ENCODE data around the gene ST6GALNAC2.
"Not testable (repeated sequence)": the region's sequence is repeated elsewhere in the genome, so short reads cannot be mapped to it uniquely, and the experiment has no call there.

Gene ST6GALNAC2

DNA sequence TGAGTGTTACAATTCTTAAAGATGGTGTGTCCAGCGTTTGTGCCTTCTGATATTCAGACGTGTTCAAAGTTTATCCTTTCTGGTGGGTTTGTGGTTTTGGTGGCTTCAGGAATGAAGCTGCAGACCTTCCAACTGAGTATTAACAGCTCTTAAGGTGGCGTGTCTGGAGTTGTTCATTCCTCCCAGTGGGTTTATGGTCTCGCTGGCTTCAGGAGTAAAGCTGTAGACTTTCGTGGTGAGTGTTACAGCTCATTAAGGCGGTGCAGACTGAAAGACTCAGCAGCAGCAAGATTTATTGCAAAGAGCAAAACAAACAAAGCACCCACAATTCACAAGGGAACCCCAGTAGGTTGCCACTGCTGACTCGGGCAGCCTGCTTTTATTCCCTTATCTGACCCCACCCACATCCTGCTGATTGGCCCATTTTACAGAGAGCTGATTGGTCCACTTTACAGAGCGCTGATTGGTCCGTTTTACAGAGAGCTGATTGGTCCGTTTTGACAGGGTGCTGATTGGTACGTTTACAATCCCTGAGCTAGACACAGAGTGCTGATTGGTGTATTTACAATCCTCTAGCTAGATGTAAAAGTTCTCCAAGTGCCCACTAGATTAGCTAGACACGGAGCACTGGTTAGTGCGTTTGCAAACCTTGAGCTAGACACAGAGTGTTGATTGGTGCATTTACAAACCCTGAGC lies 28.6 kb upstream of the ST6GALNAC2 start:
- not testable (repeated sequence) for H3K4me3 ChIP-seq (ENCODE audit: low read length); H3K4me1 ChIP-seq (ENCODE audit: control insufficient read depth, insufficient read depth, low read length); H3K27me3 ChIP-seq (ENCODE audit: control insufficient read depth, insufficient read depth, low read length); H3K9ac ChIP-seq (ENCODE audit: low read length); H3K9me3 ChIP-seq (ENCODE audit: control insufficient read depth, low read length); H3K36me3 ChIP-seq (ENCODE audit: control insufficient read depth, insufficient read depth, low read length)

GRCh38 chr17:76612977-76613851 lies 27.6 kb upstream of the ST6GALNAC2 start:
- H3K9me3 ChIP-seq (ENCODE audit: control insufficient read depth, low read length) = no peaks in the 10 kb centered on the region
- H3K4me3 ChIP-seq (ENCODE audit: low read length) = no peak overlapping the region
- H3K27me3 ChIP-seq (ENCODE audit: control insufficient read depth, insufficient read depth, low read length) = no peaks in the 10 kb centered on the region
- no peaks in the 10 kb centered on the region for H3K4me1 ChIP-seq (ENCODE audit: control insufficient read depth, insufficient read depth, low read length)
- H3K36me3 ChIP-seq (ENCODE audit: control insufficient read depth, insufficient read depth, low read length) = no peaks in the 10 kb centered on the region
- H3K9ac ChIP-seq (ENCODE audit: low read length) = no peak overlapping the region

GRCh38 chr17:76612465-76612864 lies 26.8 kb upstream of the ST6GALNAC2 start:
- H3K36me3 ChIP-seq (ENCODE audit: control insufficient read depth, insufficient read depth, low read length) = no peaks in the 10 kb centered on the region
- H3K9ac ChIP-seq (ENCODE audit: low read length) = no peak overlapping the region
- H3K9me3 ChIP-seq (ENCODE audit: control insufficient read depth, low read length) = no peaks in the 10 kb centered on the region
- no peak overlapping the region for H3K4me3 ChIP-seq (ENCODE audit: low read length)
- no peaks in the 10 kb centered on the region for H3K27me3 ChIP-seq (ENCODE audit: control insufficient read depth, insufficient read depth, low read length)
- no peaks in the 10 kb centered on the region for H3K4me1 ChIP-seq (ENCODE audit: control insufficient read depth, insufficient read depth, low read length)

DNA sequence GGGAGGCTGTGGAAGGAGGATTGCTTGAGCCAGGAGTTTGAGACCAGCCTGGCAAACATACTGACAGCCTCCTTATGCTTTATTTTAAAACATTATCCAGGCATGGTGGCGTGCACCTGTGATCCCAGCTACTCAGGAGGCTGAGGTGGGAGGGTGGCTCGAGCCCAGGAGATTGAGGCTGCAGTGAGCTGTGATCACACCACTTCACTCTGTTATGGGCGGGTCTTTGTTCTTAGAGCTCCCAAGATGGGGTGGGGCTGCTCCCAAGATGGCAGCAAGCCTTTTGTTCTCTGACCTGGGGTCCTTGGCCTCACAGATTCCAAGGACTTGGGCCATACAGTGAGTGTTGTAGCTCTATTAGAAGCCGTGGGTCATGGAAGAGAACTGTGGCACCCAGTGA lies 26.1 kb upstream of the ST6GALNAC2 start:
- no peaks in the 10 kb centered on the region for H3K27me3 ChIP-seq (ENCODE audit: control insufficient read depth, insufficient read depth, low read length)
- H3K4me1 ChIP-seq (ENCODE audit: control insufficient read depth, insufficient read depth, low read length) = no peaks in the 10 kb centered on the region
- H3K9ac ChIP-seq (ENCODE audit: low read length) = no peak overlapping the region
- H3K36me3 ChIP-seq (ENCODE audit: control insufficient read depth, insufficient read depth, low read length) = no peaks in the 10 kb centered on the region
- no peaks in the 10 kb centered on the region for H3K9me3 ChIP-seq (ENCODE audit: control insufficient read depth, low read length)
- H3K4me3 ChIP-seq (ENCODE audit: low read length) = no peak overlapping the region

GRCh38 chr17:76611080-76611749 lies 25.6 kb upstream of the ST6GALNAC2 start:
- H3K4me1 ChIP-seq (ENCODE audit: control insufficient read depth, insufficient read depth, low read length); H3K4me3 ChIP-seq (ENCODE audit: low read length); H3K9me3 ChIP-seq (ENCODE audit: control insufficient read depth, low read length); H3K36me3 ChIP-seq (ENCODE audit: control insufficient read depth, insufficient read depth, low read length); H3K27me3 ChIP-seq (ENCODE audit: control insufficient read depth, insufficient read depth, low read length); H3K9ac ChIP-seq (ENCODE audit: low read length): not testable (repeated sequence)

GRCh38 chr17:76606685-76607084 lies 21.0 kb upstream of the ST6GALNAC2 start:
- not testable (repeated sequence) for H3K36me3 ChIP-seq (ENCODE audit: control insufficient read depth, insufficient read depth, low read length); H3K9me3 ChIP-seq (ENCODE audit: control insufficient read depth, low read length); H3K4me3 ChIP-seq (ENCODE audit: low read length); H3K9ac ChIP-seq (ENCODE audit: low read length); H3K4me1 ChIP-seq (ENCODE audit: control insufficient read depth, insufficient read depth, low read length); H3K27me3 ChIP-seq (ENCODE audit: control insufficient read depth, insufficient read depth, low read length)

GRCh38 chr17:76601065-76601464 lies 15.4 kb upstream of the ST6GALNAC2 start:
- Histone ChIP-seq H3K4me1 (ENCODE audit: control insufficient read depth, insufficient read depth, low read length) (peaks cover 31% of the 10 kb centered on the region), H3K9ac (ENCODE audit: low read length) (no peak overlapping the region), H3K9me3 (ENCODE audit: control insufficient read depth, low read length) (no peaks in the 10 kb centered on the region), H3K36me3 (ENCODE audit: control insufficient read depth, insufficient read depth, low read length) (no peaks in the 10 kb centered on the region), H3K27me3 (ENCODE audit: control insufficient read depth, insufficient read depth, low read length) (no peaks in the 10 kb centered on the region), H3K4me3 (ENCODE audit: low read length) (no peak overlapping the region)

DNA sequence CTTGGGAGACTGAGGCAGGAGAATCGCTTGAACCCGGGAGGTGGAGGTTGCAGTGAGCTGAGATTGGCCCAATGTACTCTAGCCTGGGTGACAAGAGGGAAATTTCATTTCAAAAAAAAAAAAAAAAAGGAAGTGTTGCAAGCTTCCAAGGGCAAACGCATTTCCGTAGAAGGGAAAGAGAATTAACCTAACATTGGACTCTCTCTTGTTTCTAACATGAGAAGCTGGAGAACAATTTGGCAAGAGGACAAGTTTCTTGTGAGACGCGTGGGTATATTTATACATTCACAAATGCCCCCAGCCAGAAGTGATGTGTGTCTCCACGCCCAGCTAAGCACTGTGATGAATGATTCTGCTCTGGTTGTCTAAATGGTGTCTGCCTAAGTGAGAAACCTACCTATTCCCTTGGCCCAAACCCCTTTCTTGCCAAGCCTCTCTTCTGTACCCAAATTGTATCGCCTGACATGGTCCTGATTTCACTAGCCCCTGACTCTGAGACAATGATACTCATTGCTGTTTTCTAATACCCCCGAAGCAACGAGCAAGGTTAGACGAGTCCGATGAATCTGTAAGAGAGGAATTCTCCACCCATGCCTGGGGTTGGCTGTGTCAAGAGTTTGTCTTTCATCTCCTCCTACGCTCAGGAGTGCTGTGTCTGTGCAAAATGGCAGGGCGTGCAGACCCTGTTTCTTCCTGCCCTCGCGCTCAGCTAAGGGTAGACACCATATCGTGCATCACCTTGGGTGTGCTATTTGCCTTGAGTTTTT lies 14.2 kb upstream of the ST6GALNAC2 start:
- Histone ChIP-seq H3K9me3 (ENCODE audit: control insufficient read depth, low read length) (no peaks in the 10 kb centered on the region), H3K36me3 (ENCODE audit: control insufficient read depth, insufficient read depth, low read length) (no peaks in the 10 kb centered on the region), H3K9ac (ENCODE audit: low read length) (no peak overlapping the region), H3K27me3 (ENCODE audit: control insufficient read depth, insufficient read depth, low read length) (no peaks in the 10 kb centered on the region), H3K4me3 (ENCODE audit: low read length) (no peak overlapping the region), H3K4me1 (ENCODE audit: control insufficient read depth, insufficient read depth, low read length) (peaks cover 31% of the 10 kb centered on the region)

- Histone ChIP-seq H3K36me3 (ENCODE audit: control insufficient read depth, insufficient read depth, low read length) (no peaks in the 10 kb centered on the region), H3K27me3 (ENCODE audit: control insufficient read depth, insufficient read depth, low read length) (no peaks in the 10 kb centered on the region), H3K4me3 (ENCODE audit: low read length) (no peak overlapping the region), H3K9ac (ENCODE audit: low read length) (no peak overlapping the region), H3K4me1 (ENCODE audit: control insufficient read depth, insufficient read depth, low read length) (peaks cover 31% of the 10 kb centered on the region), H3K9me3 (ENCODE audit: control insufficient read depth, low read length) (no peaks in the 10 kb centered on the region)
These were observed 12.4 kb upstream of the ST6GALNAC2 start for GRCh38 chr17:76598004-76598439.

- Histone ChIP-seq H3K4me3 (ENCODE audit: low read length) (no peak overlapping the region), H3K36me3 (ENCODE audit: control insufficient read depth, insufficient read depth, low read length) (no peaks in the 10 kb centered on the region), H3K9ac (ENCODE audit: low read length) (no peak overlapping the region), H3K4me1 (ENCODE audit: control insufficient read depth, insufficient read depth, low read length) (peaks cover 31% of the 10 kb centered on the region), H3K9me3 (ENCODE audit: control insufficient read depth, low read length) (no peaks in the 10 kb centered on the region), H3K27me3 (ENCODE audit: control insufficient read depth, insufficient read depth, low read length) (no peaks in the 10 kb centered on the region)
These were observed 11.7 kb upstream of the ST6GALNAC2 start for GRCh38 chr17:76597156-76598003.

DNA sequence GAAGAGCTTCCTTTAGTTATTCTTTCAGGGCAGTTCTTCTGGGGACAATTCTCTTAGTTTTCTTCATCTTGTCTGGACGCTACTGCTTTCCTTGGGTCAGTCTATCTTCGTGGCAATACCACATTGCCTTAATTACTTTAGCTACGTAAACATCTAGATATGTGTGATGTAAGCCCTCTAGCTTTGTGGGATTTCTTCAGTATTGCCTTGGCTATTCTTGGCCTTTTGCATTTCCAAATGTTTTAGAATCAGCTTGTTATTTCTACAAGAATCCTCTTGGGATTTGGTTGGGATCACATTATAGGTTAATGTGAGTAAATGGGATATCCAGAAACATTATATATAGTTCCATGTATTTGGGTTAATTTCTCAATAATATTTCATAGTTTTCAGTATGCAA lies 9.0 kb upstream of the ST6GALNAC2 start:
- H3K9ac ChIP-seq (ENCODE audit: low read length) = no peak overlapping the region
- no peaks in the 10 kb centered on the region for H3K36me3 ChIP-seq (ENCODE audit: control insufficient read depth, insufficient read depth, low read length)
- no peaks in the 10 kb centered on the region for H3K9me3 ChIP-seq (ENCODE audit: control insufficient read depth, low read length)
- no peaks in the 10 kb centered on the region for H3K27me3 ChIP-seq (ENCODE audit: control insufficient read depth, insufficient read depth, low read length)
- H3K4me3 ChIP-seq (ENCODE audit: low read length) = no peak overlapping the region
- peaks cover 16% of the 10 kb centered on the region for H3K4me1 ChIP-seq (ENCODE audit: control insufficient read depth, insufficient read depth, low read length)
